HL-60 (cell line): ENCODE measurements around the gene SNF8.
A peak's percentile ranks its signal among the peaks of the same experiment; 100 is the strongest.
"Not testable (repeated sequence)": the region's sequence is repeated elsewhere in the genome, so short reads cannot be mapped to it uniquely, and the experiment has no call there.

ENCODE experiments used
- DNase-seq, 2 experiments: peaks; one replicate each; pipeline ENCODE4 v3.0.0-alpha.2; 2010 to 2020; ENCODE audit warnings: low read depth in 1 of 2, low spot score in 1 of 2
- H3K27ac ChIP-seq: fragments of 250-450 bp; sonication (Bioruptor Pico); replicated peaks from 2 replicates; pipeline ENCODE4 v1.5.1; 2020; ENCODE audit warnings: mild to moderate bottlenecking, moderate library complexity
- H3K27me3 ChIP-seq: fragments of 250-450 bp; sonication (Bioruptor Pico); 2 replicates; pipeline ENCODE4 v1.5.1; 2021; ENCODE audit warnings: mild to moderate bottlenecking, moderate library complexity; ENCODE audit not compliant: insufficient read depth, poor library complexity, severe bottlenecking
- H3K4me3 ChIP-seq: replicated peaks from 2 replicates; pipeline ENCODE4 v1.5.1; 2011; ENCODE audit warnings: mild to moderate bottlenecking, control low read depth, low read length; ENCODE audit not compliant: insufficient read depth
- CTCF ChIP-seq: IDR thresholded peaks from one replicate; pipeline ENCODE4 v1.5.1; 2011; ENCODE audit warnings: low read length, control low read depth, inconsistent platforms; ENCODE audit not compliant: insufficient read depth
- GABPA ChIP-seq: IDR thresholded peaks from 2 replicates; pipeline ENCODE4 v1.6.1; 2012; ENCODE audit warnings: low read depth
- POLR2AphosphoS5 ChIP-seq: IDR thresholded peaks from 2 replicates; pipeline ENCODE4 v1.6.1; 2012; ENCODE audit warnings: low read depth
- REST ChIP-seq: IDR thresholded peaks from 2 replicates; pipeline ENCODE4 v1.6.1; 2012; ENCODE audit warnings: low read depth; ENCODE audit not compliant: insufficient replicate concordance
- SPI1 ChIP-seq: IDR thresholded peaks from 2 replicates; pipeline ENCODE4 v1.6.1; 2012; ENCODE audit warnings: low read depth, mild to moderate bottlenecking, borderline replicate concordance

Gene SNF8

GRCh38 chr17:48952904-48953303, 8.3 kb upstream of the SNF8 start:
- Histone ChIP-seq H3K27ac (no peak overlapping the region), H3K27me3 (no peaks in the 10 kb centered on the region)

GRCh38 chr17:48951572-48951971, 6.9 kb upstream of the SNF8 start:
- Histone ChIP-seq H3K4me3 (no peak overlapping the region), H3K27me3 (no peaks in the 10 kb centered on the region), H3K27ac (no peak overlapping the region)
- no peak for TF ChIP-seq SPI1
- no peak for DNase-seq

More at GRCh38 chr17:48952904-48953303, 8.3 kb upstream of the SNF8 start:
- DNase-seq = no peak
- H3K4me3 ChIP-seq = no peak overlapping the region
- TF ChIP-seq CTCF = no peak
- no peak for TF ChIP-seq REST
- TF ChIP-seq GABPA = no peak
- TF ChIP-seq POLR2AphosphoS5 = no peak
- no peak for TF ChIP-seq SPI1

GRCh38 chr17:48945261-48945651, 614 bp upstream of the SNF8 start:
- Histone ChIP-seq H3K27ac (peak overlapping the region; percentile 83), H3K4me3 (peak overlapping the region; percentile 91)
- not testable (repeated sequence) for H3K27me3 ChIP-seq, DNase-seq

- Histone ChIP-seq H3K27ac (no peak overlapping the region), H3K4me3 (no peak overlapping the region), H3K27me3 (no peaks in the 10 kb centered on the region)
- TF ChIP-seq GABPA (no peak), POLR2AphosphoS5 (no peak), SPI1 (no peak), CTCF (no peak), REST (no peak)
- DNase-seq = no peak
These were observed 11.6 kb downstream of the SNF8 start for GRCh38 chr17:48933035-48933434.

- TF ChIP-seq REST (no peak), GABPA (no peak), POLR2AphosphoS5 (no peak), SPI1 (no peak), CTCF (no peak)
- DNase-seq = no peak
- no peak overlapping the region for H3K27ac ChIP-seq
- no peaks in the 10 kb centered on the region for H3K27me3 ChIP-seq
- no peak overlapping the region for H3K4me3 ChIP-seq
These were observed 14.2 kb downstream of the SNF8 start for GRCh38 chr17:48930435-48930873.
